SKM-1 treated with dmso at 0.1 percent for 144 hours (cell line): Measurements from ENCODE around the gene PLBD2.
A peak's percentile ranks its signal among the peaks of the same experiment; 100 is the strongest.

Experiments
- DNase-seq: peaks from one replicate; lab custom pipeline; 2025; ENCODE audit not compliant: unreplicated experiment; lab: John Stamatoyannopoulos, UW

Gene PLBD2

GRCh38 chr12:113416091-113416754 is 57.8 kb downstream of the PLBD2 start:
- no peak for DNase-seq

DNA sequence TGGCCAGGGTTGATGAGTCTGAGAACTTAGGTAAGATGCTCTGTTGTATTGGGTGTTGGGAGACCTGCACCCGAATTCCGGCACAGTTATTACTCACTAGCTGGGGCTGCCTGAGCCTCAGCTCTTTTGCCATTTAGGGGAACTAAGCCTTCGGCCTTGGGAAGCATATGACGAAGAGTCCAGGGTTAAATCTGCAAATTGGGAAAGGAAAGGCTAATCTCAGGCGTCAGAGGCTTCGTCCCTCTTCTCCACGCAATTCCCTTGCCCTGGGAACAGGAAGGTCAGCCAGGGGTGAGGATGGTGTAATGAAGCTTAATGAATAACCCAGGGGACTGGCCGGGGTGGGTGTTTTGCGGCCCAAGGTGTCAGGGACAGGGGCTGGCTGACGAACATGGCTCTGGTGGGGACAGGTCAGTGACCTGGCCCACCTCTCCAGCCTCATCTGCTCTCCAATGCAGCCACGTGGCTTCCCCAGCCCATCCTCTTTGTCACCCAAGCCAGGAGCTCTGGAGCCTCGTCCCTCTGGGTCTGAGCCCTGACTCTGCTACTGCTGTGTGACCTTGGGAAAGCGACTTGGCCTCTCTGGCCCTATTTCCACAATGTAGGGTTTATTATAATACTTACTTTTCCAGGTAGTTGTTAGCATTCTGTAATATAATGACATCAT is 60.0 kb downstream of the PLBD2 start:
- no peak for DNase-seq

DNA sequence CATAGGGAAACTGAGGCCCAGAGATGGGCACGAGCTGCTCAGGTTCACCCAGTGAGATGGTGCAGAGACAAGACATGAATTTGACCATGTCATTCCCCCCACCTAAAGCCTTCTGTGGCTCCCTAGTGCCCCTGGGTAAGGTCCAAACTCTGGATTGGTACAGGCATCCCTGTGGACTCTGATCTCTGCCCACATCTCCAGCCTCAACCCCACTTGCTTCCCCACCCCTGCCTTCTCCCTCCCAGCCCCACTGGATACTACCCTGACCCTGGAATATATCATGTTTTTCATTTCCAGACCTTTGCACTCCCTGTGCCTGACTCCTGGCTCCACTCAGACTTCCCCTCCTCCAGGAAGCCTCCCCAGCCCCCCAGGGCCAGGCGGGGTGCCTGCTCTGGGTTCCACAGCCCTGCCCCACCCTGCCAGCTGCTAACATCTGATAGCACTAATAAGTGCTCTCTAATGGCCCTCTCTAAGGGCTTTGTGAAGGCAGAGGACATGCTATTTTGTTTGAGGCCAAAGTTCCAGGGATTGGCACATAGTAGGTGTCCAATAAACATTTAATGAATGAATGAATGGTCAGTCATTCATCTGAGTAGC is 62.7 kb downstream of the PLBD2 start:
- no peak for DNase-seq

- DNase-seq, result peak; percentile 81
Observed at GRCh38 chr12:113422030-113422885, 63.9 kb downstream of the PLBD2 start, which contains the start of gene SDSL. SDSL (plus strand) TSS chr12:113422380; CDS start chr12:113427983, 5,603 bp downstream.

DNA sequence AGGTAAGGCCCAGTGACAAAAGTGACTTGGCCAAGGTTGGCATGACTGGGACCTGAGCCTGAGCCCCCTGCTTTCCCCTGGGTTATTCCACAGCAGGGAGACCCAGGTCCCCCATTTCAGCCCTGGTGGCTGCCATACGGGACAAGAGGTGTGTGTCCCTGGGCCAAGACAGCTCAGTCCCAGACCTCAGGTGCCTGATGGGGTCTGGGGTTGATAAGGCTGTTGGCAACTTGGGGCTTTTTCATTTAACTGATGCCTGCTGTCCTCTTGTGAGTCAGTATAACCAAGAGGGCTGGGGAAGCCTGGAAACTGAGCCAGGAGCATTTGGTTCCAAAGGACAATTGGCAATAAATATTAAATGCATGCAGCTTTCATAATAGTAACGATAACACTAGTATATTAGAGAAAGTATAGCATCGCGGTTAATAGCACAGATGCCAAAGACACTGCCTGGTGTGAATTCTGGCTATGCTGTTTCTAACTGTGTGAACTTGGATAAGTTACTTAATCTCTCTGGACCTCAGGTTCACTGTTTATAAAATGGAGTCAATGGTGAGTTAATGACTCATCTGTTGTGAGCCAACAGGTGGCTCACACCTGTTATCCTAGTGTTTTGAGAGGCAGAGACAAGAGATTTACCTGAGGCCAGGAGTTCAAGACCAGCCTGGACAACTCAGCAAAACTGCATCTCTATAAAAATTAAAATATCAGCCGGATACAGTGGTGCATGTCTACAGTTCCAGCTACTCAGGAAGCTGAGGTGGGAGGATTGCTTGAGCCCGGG is 64.7 kb downstream of the PLBD2 start:
- DNase-seq, result no peak

GRCh38 chr12:113424456-113424855 is 66.1 kb downstream of the PLBD2 start:
- no peak for DNase-seq

DNA sequence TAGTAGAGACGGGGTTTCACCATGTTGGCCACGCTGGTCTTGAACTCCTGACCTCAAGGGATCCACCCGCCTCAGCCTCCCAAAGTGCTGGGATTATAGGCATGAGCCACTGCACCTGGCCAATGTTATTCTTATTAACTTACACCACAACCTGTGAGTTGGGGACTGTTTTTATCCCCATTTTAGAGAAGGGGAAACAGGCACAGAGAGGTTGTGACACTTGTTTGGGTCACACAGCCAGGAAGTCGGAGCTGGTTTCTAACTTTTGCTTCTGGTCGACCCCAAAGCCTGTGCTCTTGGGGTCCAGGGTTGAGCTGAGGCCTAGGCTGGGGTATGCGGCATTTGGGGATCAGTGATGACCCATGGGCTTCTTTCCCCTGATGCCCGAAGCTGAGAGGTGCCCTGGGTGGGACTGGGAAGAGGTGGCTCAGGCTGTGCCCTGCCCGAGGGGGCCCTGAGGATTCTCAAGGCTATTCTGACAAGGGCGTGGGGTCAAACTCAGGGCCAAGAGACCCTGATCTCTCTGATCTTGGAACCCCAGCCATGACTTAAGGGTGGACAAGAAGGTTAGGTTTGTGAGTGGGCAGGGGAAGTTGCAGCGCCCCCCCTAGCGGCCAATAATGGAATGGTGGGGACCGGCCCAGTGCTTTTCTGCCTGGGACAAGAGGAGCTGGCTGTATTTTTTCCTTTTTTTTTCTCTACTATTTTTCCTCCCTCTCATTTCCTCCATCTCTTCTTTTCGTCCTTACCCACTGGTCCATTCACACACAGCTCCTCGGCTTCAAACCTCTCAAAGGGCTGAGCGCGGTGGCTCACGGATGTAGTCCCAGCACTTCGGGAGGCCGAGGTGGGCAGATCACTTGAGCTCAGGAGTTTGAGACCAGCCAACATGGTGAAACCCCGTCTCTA is 66.8 kb downstream of the PLBD2 start:
- peak; percentile 14 for DNase-seq

DNA sequence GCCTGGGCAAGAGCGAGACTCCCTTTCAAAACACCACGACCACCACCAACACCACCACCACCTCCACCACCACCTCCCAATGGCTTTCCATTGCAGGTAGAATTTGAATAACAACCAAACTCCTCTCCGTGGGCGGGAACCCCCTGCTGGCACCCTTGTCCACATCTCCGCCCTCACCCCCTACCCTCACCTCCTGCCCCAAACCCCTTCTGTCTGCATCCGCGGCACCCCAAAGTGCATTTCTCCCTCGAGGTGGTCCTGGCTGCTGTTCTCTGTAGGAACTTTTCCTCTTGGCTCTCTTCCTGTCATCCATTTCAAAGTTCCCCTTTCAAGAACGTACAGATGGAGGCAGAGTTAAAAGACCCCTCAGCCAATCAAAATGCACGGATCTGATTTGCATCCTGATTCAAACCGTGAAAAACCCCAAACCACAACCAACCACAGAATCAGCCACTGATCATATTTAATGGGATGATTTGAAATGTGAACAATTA is 67.6 kb downstream of the PLBD2 start:
- DNase-seq, result no peak

- no peak for DNase-seq
Observed at GRCh38 chr12:113427882-113428281, 69.5 kb downstream of the PLBD2 start.

GRCh38 chr12:113428482-113428881 is 70.1 kb downstream of the PLBD2 start:
- no peak for DNase-seq

DNA sequence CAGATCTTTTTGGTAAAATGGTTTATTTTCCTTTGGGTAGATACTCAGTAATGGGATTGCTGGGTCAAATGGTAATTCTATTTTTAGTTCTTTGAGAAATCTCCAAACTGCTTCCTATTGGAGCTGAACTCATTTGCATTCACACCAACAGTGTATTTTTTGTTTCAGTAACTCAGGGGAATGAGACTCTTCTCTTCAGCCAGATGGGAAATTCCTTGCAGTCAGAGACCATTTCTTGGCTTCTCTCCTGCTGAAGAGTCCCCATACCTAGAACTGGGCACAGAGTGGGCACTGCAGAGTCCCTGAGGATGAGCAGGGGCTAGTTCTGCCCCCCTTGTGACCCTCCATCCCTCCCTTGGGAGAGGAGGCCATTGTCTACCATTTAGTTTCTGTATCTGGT is 74.6 kb downstream of the PLBD2 start:
- DNase-seq, result no peak

GRCh38 chr12:113435367-113435766 is 77.0 kb downstream of the PLBD2 start:
- no peak for DNase-seq

DNA sequence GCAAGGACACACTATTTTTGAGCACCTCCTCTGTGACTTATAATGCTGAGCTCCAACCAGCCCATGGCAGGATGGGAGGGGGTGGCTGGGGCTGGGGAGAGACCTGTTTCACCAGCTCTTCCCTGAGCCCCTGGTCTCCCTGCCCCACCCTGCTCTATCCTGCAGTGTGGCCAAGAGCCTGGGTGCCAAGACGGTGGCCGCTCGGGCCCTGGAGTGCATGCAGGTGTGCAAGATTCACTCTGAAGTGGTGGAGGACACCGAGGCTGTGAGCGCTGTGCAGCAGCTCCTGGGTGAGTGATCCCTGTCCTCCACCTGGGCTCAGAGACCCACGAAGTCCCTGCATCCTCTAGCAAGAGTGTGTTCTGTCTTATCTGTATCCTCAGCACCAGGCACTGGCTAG is 78.2 kb downstream of the PLBD2 start:
- DNase-seq, result no peak

DNA sequence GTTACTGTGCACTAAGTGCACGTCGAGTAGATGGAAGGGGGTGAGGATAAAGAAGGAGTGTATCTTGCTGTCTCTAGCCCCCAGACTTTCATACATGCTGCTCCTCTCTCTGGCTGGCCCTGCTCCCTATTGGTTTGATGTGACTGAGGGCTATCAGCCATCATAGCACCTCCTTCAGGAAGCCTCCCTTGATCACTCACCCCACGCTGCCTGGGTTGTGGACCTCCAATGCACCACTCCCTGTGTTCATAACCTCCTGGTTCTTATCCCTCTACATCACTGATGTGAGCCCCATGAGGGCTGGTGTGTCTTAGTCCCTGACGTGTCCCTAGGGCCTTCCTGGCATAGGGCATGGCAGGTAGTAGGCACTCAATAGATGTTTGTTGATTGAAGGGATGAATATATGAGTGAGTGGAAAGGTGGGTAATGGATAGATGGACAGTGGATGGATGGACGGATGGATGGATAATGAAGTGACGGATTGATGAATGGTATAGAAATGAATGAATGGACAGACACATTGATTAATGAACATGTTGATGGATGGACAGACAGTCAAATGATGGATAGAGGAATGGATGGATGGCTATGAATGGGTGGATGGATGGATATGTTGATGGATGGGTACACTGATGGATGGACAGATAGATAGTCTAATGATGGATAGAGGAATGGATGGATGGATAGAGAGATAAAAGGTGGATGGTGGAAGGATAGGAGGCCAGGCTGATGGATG is 78.8 kb downstream of the PLBD2 start:
- DNase-seq, result no peak

DNA sequence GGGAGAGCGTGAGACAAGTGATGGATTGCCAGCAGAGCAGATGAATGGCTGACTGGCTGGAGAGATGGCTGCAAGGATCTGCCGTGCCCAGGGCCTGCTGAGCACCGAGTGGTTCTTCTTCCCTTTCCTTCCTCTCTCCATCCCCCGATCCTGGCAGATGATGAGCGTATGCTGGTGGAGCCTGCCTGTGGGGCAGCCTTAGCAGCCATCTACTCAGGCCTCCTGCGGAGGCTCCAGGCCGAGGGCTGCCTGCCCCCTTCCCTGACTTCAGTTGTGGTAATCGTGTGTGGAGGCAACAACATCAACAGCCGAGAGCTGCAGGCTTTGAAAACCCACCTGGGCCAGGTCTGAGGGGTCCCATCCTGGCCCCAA is 79.3 kb downstream of the PLBD2 start:
- DNase-seq, result no peak

GRCh38 chr12:113438523-113439300 is 80.3 kb downstream of the PLBD2 start:
- no peak for DNase-seq

DNA sequence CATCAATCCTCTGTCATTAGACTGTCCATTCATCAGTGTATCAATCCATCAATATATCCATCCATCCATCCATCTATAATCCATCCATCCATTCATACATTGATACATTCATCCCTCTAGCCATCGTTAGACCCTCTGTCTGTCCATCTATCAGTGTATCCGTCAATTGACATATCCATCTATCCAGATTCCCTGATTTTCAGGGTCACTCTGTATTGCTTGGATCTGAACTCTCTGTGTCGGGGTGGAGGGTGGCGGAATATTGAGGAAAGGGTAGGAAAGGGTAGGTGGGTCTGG is 80.9 kb downstream of the PLBD2 start:
- DNase-seq, result no peak

DNA sequence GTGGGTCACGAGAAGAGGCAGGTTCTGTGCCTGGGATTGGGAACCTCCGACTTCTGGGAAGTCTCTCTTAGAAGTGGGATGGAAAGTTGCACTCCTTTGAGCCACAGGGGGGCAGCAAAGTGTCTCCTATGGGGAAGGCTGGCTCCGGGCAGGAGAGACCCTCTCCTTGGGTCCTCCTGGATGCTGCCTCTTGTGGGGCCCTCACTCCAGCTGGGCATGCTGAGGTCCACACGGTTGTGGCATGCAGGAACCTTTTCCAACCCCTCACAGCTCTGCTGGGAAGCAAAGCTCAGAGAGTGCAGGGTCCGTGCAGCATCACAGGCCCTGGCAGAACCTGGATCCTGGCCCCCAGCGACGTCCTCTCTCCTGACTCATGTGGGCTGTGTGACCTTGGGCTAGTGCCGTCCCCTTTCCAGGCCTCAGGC is 81.2 kb downstream of the PLBD2 start:
- no peak for DNase-seq
